COLO829 (cell line): ENCODE data around the gene MTX1.
"Not testable (repeated sequence)": the region's sequence is repeated elsewhere in the genome, so short reads cannot be mapped to it uniquely, and the experiment has no call there.

ENCODE experiments used
- DNase-seq: peaks from one replicate; pipeline ENCODE4 v3.0.0; 2012; ENCODE audit warnings: low spot score

MTX1 gene

GRCh38 chr1:155189926-155190325 lies 18.6 kb upstream of the MTX1 start:
- not testable (repeated sequence) for DNase-seq

- DNase-seq: no peak
Observed at GRCh38 chr1:155191904-155192303, 16.6 kb upstream of the MTX1 start.

- DNase-seq: no peak
Observed at GRCh38 chr1:155192346-155193274, 15.9 kb upstream of the MTX1 start.

GRCh38 chr1:155193275-155193990 lies 15.1 kb upstream of the MTX1 start:
- peak; percentile 91 for DNase-seq

- not testable (repeated sequence) for DNase-seq
Observed at GRCh38 chr1:155193991-155194240, 14.6 kb upstream of the MTX1 start.

- DNase-seq: no peak
Observed at GRCh38 chr1:155195201-155196102, 13.0 kb upstream of the MTX1 start.

- DNase-seq: no peak
Observed at GRCh38 chr1:155196103-155196892, 12.2 kb upstream of the MTX1 start.

GRCh38 chr1:155196893-155197638 lies 11.4 kb upstream of the MTX1 start:
- DNase-seq: no peak

GRCh38 chr1:155197901-155198546 lies 10.5 kb upstream of the MTX1 start:
- DNase-seq: no peak

- no peak for DNase-seq
Observed at GRCh38 chr1:155198547-155198906, 10.0 kb upstream of the MTX1 start.

- DNase-seq: no peak
Observed at GRCh38 chr1:155199792-155200191, 8.7 kb upstream of the MTX1 start.

- DNase-seq: no peak
Observed at GRCh38 chr1:155200920-155201319, 7.6 kb upstream of the MTX1 start.

GRCh38 chr1:155202198-155202597 lies 6.3 kb upstream of the MTX1 start:
- no peak for DNase-seq

- no peak for DNase-seq
Observed at GRCh38 chr1:155202731-155203515, 5.6 kb upstream of the MTX1 start.

GRCh38 chr1:155205035-155205434 lies 3.5 kb upstream of the MTX1 start:
- DNase-seq: no peak

- DNase-seq: no peak
Observed at GRCh38 chr1:155205969-155206593, 2.4 kb upstream of the MTX1 start.

GRCh38 chr1:155206891-155207805 lies 1.3 kb upstream of the MTX1 start:
- DNase-seq: peak; percentile 69
